Stimulated activated CD4-positive, alpha-beta T cell treated with anti-CD3 and anti-CD28 coated beads, Interleukin-1b, Interleukin-23, amount 100 ng/mL, for 4 hours (primary cell): ENCODE data around the gene RASAL2.
"Not testable (repeated sequence)": the region's sequence is repeated elsewhere in the genome, so short reads cannot be mapped to it uniquely, and the experiment has no call there.

Source experiments
- DNase-seq, 2 donors: peaks; one replicate each; pipeline ENCODE4 v3.0.0-alpha.2; 2020; ENCODE audit warnings: low read depth in 2 of 2

Gene RASAL2

DNA sequence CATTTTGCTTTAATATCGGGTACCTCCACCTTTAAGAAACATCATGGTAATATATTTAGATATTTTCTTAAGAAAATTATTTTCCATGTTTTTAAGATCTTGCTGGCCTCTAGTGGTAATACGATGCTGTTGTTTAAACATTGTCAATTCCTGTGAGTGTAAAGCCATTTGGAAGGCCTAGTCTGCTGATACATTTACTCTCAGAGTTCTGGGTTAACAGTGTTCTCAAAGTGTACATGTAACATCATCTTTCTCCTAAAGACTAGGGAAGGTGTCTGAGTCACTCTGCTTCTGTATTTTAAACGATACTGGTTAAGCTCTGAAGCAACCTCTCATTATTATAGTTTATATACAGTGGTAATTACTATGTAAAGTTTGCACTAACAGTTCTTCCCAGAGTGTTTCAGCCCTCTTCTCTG is 189.1 kb downstream of the RASAL2 start:
- DNase-seq = no peak

- no peak for DNase-seq
These were observed 189.5 kb downstream of the RASAL2 start for GRCh38 chr1:178283409-178283808.

DNA sequence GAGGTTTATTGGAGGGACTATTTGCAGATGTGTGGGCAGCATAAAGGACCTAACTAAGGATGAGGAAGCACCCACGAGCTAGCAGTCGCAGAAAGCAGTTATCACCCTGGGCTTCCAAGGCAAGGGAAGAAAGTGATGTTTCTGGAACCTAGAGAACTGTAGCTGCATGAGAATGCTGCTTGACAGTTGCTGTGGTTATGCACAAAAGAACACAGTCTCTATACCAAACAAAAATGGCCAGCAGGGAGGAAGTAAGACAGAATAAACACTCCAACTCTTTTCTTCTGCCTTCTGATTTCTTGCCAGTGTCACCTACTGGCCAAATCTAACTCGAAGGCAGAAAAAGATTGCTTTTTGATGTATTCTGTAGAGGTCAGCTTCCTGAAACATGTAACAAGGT is 190.2 kb downstream of the RASAL2 start:
- no peak for DNase-seq

DNA sequence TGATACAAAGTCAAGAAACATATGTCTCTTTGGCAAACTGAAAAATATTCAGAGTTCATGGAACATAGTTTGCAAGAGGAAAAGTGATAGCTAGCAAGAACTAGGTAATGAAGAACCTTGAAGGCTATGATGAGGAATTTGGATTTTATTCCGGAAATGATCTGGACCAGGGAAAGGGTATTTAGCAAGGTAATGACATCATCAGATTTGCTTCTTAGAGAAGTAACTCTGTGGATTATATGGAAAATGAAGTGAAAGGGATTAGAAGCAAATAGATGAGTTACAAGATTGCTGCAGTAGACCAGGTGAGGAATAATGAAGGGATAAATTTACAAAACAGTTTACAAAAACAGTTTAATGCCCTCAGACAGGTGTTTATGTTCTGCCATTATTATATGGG is 197.3 kb downstream of the RASAL2 start:
- no peak for DNase-seq

DNA sequence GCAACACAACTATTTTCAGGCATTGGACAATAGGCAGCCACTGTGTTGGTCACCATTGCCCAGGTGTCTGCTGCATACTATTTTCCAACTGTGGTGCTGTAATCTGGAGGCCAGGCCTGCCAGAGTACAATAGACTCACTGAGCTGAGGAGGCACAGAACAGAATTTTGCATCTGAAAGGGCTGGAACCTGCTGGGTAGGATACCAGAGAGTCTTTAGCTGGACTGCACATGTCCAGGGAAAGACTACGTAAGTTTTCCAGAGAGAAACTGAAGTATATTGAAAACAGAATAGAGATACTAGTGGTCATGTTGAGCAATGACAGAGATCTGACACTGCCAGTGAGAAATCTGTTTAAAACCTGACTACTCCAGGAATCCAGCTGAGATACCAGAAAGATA is 200.8 kb downstream of the RASAL2 start:
- no peak for DNase-seq

GRCh38 chr1:178300352-178300699 is 206.4 kb downstream of the RASAL2 start:
- DNase-seq = no peak

DNA sequence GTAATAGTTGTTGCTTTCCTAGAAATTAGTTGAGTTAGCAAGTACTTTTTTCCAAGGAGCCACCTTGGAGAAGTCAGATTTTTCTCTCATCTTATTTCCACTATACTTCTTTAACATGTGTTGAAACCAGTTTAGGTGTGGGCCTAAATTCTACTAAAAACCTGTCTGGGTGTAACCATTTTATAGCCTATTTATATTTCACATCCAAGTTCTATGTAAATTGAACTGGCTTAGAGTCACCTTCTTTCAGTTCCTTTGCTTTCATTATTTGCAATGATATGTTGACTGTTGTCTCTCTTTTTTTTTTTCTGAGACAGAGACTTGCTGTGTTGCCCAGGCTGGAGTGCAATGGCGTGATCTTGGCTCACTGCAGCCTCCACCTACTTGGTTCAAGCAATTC is 207.2 kb downstream of the RASAL2 start:
- no peak for DNase-seq

DNA sequence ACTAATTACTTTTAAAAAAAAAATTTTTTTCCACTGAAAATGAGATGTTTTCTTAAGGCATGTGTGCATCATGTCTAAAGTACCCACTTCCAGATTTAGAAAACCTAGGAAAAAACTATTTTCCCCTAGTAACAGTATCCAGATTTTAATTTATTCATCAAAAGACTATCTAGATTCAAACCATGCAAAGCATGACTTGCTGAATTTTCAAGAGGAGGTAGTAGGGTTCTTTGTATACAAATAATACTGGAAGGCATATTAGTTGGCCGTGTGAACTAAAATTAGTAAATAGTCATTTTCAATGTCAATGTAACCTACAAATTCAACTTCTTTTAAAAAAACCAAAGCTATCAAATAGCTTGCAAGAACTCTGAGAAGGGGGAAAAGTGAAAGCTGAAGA is 213.4 kb downstream of the RASAL2 start:
- no peak for DNase-seq

GRCh38 chr1:178308438-178308837 is 214.5 kb downstream of the RASAL2 start:
- no peak for DNase-seq

GRCh38 chr1:178310685-178311105 is 216.8 kb downstream of the RASAL2 start:
- DNase-seq = no peak

- DNase-seq = no peak
These were observed 217.3 kb downstream of the RASAL2 start for GRCh38 chr1:178311164-178311563.

- not testable (repeated sequence) for DNase-seq
These were observed 226.5 kb downstream of the RASAL2 start for GRCh38 chr1:178320280-178320982.

GRCh38 chr1:178323067-178323466 is 229.2 kb downstream of the RASAL2 start:
- no peak for DNase-seq

DNA sequence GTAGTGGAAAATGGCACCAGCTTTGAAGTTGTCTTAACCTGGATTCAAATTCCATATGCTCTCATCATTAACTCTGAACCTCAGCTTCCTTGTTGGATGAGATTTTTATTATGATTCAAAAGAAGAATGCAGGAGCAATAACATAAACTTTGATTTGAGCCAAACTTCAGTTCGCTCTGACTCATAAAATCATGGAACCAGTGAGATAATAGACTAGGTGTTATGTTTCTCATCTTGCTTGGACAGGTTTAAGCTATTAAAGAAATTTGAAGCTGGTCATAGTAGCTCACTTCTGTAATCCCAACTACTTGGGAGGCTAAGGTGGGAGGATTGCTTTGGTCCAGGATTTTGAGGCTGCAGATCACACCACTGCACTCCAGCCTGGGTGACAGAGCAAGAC is 230.1 kb downstream of the RASAL2 start:
- DNase-seq = no peak

GRCh38 chr1:178328728-178329127 is 234.8 kb downstream of the RASAL2 start:
- DNase-seq = no peak

- no peak for DNase-seq
These were observed 236.2 kb downstream of the RASAL2 start for GRCh38 chr1:178330153-178330552.

- DNase-seq = no peak
These were observed 237.1 kb downstream of the RASAL2 start for GRCh38 chr1:178330848-178331497.

DNA sequence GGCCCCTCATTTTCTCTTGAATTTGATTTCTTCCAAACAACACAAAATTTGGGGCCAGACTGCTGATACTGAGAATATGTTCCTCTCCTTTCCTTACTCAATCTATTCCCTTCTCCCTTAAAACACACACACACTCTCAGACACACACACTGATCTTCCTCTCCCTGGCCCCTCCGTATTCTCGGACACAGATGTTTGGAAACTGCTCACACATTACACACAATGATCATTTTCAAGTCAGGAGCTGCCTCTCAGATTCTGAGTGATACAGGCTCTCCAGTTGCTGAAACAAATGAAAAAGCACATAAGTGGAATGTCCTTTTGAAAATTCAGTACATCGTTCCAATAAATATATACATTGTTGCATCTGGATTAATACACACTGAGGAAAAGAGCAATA is 241.5 kb downstream of the RASAL2 start:
- no peak for DNase-seq

DNA sequence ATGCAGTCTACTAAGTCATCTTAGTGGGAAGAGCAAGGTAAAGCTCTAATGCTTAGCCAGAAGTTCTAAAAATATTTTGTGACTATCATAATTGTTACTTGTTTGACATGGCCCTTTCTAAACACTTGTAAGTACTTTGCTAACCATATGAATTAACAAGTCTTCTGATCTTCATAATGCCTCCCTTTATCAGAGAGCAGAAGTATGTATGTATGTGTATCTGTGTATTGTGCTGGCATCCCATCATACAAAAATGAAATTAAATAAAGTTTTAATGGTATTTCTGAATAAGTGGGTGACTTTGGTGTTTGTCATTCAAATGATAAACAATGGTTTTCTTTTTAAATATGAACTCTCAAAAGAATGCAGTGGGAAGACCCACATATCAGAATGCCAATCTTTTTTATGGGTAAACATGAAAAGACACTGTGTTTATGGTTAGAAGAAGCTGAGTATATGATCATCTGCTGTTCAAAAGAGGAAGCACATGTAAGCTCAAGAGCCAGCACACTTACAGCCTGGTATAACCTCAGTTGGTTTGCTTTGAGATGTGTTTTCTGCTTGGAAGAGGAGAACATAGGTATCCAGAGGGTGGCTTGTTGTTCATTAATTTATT is 243.3 kb downstream of the RASAL2 start:
- no peak for DNase-seq

DNA sequence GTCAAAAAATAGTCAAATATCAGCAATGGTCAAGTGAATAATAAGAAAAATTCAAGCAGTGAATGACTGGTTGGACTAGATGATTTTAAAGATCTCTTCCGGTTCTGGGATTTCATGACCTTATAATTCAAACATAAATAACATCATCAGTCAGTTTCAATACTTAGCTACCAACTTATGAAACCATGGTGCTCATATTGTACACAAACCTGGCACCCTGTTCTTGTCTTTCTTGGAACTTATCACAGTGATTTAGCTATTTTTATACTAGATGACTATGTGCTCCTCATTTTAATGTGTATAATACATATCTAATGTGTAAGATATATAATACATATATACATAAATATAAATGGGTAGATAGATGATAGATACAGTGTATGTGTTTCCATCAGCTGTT is 245.9 kb downstream of the RASAL2 start:
- no peak for DNase-seq

DNA sequence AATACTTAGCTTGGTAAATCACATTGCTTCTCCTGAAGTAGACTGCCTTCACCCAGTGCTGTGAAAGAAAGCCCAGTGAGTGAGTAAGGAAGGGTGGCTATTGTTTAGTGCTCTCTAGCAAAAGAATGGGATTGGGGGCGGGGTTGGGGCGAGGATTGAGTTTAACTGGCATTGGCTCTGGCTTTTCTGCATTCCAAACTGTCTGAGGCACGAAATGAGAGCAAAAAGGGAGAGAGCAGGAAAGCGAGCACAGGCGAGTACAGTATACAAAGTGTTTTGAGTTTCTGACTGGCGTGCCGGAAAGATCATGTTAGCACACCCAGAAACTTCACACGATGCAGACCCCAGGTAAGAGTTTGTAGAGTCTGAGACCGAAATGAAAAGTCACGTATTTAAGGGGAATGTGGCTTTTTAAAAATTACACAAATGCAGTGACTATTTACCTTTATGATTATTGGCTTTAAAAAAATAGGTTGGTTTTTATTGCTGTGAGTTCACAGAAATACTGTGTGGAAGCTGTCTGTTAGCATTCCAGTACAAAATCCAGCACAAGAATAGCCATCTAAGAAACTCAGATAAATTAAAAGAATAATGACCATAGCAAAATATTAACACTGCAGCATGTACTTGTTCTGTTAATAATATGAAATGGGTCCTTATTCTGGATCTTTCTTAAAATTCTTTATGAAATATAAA is 247.5 kb downstream of the RASAL2 start:
- no peak for DNase-seq

DNA sequence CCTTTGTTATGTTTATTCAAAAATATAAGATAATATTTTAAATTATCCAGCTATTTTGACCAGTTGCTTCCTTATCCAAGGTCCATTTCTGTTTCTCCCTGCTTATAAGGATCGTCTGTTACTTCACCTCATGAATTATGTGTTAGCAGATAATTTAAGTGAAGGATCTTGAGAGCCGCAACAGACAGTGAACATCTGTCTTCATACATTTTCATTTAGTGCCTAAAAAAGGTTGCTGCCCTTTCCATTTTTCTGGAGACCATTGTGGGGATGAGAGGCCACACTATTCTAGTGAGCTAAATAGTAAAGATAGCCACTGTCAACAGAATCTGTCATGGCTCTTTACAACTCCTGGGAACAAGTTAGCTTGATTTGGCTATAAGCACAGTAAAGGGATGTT is 248.8 kb downstream of the RASAL2 start:
- DNase-seq = no peak
